GM18909 (cell line): ENCODE measurements around the gene ZNF724.
"Not testable (repeated sequence)": the region's sequence is repeated elsewhere in the genome, so short reads cannot be mapped to it uniquely, and the experiment has no call there.

Source experiments
- ATAC-seq: cut with Tn5 transposase; IDR thresholded peaks from one replicate; pipeline ENCODE4 v1.9.1; 2021; ENCODE audit warnings: mild to moderate bottlenecking; ENCODE audit not compliant: unreplicated experiment, poor library complexity

The ZNF724 gene

GRCh38 chr19:23254141-23254910 lies 4.1 kb upstream of the ZNF724 start:
- no peak for ATAC-seq

GRCh38 chr19:23253256-23253655 lies 3.1 kb upstream of the ZNF724 start:
- not testable (repeated sequence) for ATAC-seq

- ATAC-seq: no peak
Observed at GRCh38 chr19:23241419-23241818, 8.8 kb downstream of the ZNF724 start.

GRCh38 chr19:23222998-23223652 lies 27.1 kb downstream of the ZNF724 start:
- no peak for ATAC-seq

GRCh38 chr19:23203841-23204344 lies 46.3 kb downstream of the ZNF724 start:
- no peak for ATAC-seq

- no peak for ATAC-seq
Observed at GRCh38 chr19:23190341-23190740, 59.9 kb downstream of the ZNF724 start.

- no peak for ATAC-seq
Observed at GRCh38 chr19:23183251-23183650, 66.9 kb downstream of the ZNF724 start.
